Esophagus squamous epithelium (tissue), 5 donors: ENCODE measurements around the gene CR1L. TPM values are rescaled to one million over a fixed set of nuclear protein-coding genes. Genes with fewer than 3 reads are reported as not detected.
"Not testable (repeated sequence)": the region's sequence is repeated elsewhere in the genome, so short reads cannot be mapped to it uniquely, and the experiment has no call there.

ENCODE experiments used
- DNase-seq: peaks from one replicate; lab custom pipeline; 2025; lab: John Stamatoyannopoulos, UW
- H3K27ac ChIP-seq, 4 donors: fragments of 200-600 bp; sonication (generic); one replicate each; pipeline ENCODE4 v1.5.1; 2016 to 2019; ENCODE audit warnings: mild to moderate bottlenecking in 1 of 4
- H3K27me3 ChIP-seq, 4 donors: fragments of 200-600 bp; sonication (generic); 1 replicate in 3 of 4; 2 replicates in 1 of 4; pipeline versions ENCODE4 v1.5.1 to v1.6.0; 2017 to 2021; ENCODE audit warnings: antibody characterized with exemption in 1 of 4
- H3K36me3 ChIP-seq, 3 donors: fragments of 200-600 bp; sonication (generic); one replicate each; pipeline ENCODE4 v1.5.1; 2016 to 2019
- H3K4me1 ChIP-seq, 3 donors: fragments of 200-600 bp; sonication (generic); one replicate each; pipeline ENCODE4 v1.5.1; 2017 to 2019
- H3K4me3 ChIP-seq, 4 donors: fragments of 200-600 bp; sonication (generic); 1 replicate in 3 of 4; 2 replicates in 1 of 4; pipeline ENCODE4 v1.5.1; 2016 to 2019; ENCODE audit warnings: mild to moderate bottlenecking in 2 of 4, moderate library complexity in 1 of 4
- H3K9me3 ChIP-seq, 3 donors: fragments of 200-600 bp; sonication (generic); one replicate each; pipeline ENCODE4 v1.5.1; 2016 to 2019
- POLR2A ChIP-seq, 4 donors: fragments of 450-650 bp; IDR thresholded peaks; one replicate each; pipeline ENCODE4 v1.6.1; 2017; ENCODE audit warnings: antibody characterized with exemption in 4 of 4, mild to moderate bottlenecking in 4 of 4, moderate library complexity in 3 of 4
- WGBS, 2 donors: methylation state at CpG; one replicate each; pipeline ENCODE4 v1.1.5; 2018; 5-methylcytosine and 5-hydroxymethylcytosine counted together
- intact Hi-C: fragments of 100-400 bp; cut with DNase I; formaldehyde crosslinking; loops from one replicate; pipeline ENCODE4 v1.15.0; 2022
- total RNA-seq, 4 donors: library from RNA; depleted of rRNA; stranded (reverse); fragments of >200 nt; gene quantifications; one replicate each; pipeline ENCODE4 v1.1.0, GENCODE V29; 2016
- TF ChIP-seq, protein P1 (sequence below), 6 experiments: fragments of 450-650 bp in 4 of 6; fragments of 200-600 bp in 2 of 6; sonication (generic) in 2 of 6; IDR thresholded peaks; one replicate each; pipeline ENCODE4 v1.5.1; 2016 to 2019; ENCODE audit warnings: antibody characterized with exemption in 6 of 6, mild to moderate bottlenecking in 4 of 6, moderate library complexity in 4 of 6
- donor health status: DM: yes; HTN: yes; CAD: no.

CR1L gene
- total RNA-seq, 4 donors from 2014 or later = not detected

DNA sequence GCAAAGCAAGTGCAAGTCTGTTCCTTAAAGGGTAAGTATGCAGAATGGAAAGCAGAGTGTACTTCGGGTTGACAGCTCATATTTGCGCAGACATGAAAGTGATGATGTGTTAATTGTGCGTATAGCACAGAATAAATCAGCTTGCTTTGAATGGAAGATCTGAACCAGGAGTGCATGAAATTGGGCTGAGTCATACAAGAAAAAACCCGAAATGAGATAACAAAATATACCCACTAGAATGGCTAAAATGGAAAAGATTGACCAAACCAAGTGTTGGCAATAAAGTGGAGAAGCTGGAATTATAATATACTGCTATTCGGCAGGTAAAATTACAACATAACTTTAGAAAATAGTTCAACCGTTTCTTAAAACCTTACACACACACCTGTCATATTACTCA is 28.5 kb downstream of the CR1L start:
- TF ChIP-seq, protein P1, sequence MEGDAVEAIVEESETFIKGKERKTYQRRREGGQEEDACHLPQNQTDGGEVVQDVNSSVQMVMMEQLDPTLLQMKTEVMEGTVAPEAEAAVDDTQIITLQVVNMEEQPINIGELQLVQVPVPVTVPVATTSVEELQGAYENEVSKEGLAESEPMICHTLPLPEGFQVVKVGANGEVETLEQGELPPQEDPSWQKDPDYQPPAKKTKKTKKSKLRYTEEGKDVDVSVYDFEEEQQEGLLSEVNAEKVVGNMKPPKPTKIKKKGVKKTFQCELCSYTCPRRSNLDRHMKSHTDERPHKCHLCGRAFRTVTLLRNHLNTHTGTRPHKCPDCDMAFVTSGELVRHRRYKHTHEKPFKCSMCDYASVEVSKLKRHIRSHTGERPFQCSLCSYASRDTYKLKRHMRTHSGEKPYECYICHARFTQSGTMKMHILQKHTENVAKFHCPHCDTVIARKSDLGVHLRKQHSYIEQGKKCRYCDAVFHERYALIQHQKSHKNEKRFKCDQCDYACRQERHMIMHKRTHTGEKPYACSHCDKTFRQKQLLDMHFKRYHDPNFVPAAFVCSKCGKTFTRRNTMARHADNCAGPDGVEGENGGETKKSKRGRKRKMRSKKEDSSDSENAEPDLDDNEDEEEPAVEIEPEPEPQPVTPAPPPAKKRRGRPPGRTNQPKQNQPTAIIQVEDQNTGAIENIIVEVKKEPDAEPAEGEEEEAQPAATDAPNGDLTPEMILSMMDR (IDR thresholded peaks at IDR 0.05) = no peak
- no peak for TF ChIP-seq POLR2A (IDR thresholded peaks at IDR 0.05)
- Histone ChIP-seq H3K27me3 (peaks cover 0 to 49% (median 15%) of the 10 kb centered on the region in 4 donors), H3K4me1 (peaks cover 0 to 8% (median 3%) of the 10 kb centered on the region in 3 donors), H3K4me3 (no peak overlapping the region), H3K9me3 (no peaks in the 10 kb centered on the region), H3K27ac (no peak overlapping the region), H3K36me3 (no peaks in the 10 kb centered on the region)
- no peak for DNase-seq
- 34 to 43% methylated on average over 6 of the region's 6 CpGs for WGBS, 2 donors
- intact Hi-C loops = no loop called here

DNA sequence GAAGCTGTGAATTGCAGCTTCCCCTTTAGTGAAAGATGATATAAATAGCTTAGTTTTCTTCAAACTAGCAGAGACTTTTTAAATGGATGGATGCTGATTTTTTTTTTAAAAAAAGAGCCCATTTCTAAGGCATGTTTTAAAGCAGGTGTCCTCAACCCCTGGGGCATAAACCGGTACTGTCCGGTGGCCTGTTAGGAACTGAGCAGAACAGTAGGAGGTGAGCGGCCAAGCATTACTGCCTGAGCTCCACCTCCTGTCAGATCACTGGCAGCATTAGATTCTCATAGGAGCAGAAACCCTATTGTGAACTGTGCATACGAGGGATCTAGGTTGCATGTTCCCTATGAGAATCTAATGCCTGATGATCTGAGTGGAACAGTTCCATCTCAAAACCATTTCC is 31.2 kb downstream of the CR1L start:
- no peak for TF ChIP-seq POLR2A (IDR thresholded peaks at IDR 0.05)
- TF ChIP-seq, protein P1 (IDR thresholded peaks at IDR 0.05) = no peak
- Histone ChIP-seq H3K27me3 (peaks cover 0 to 22% (median 2%) of the 10 kb centered on the region in 4 donors), H3K36me3 (no peaks in the 10 kb centered on the region), H3K4me3 (no peak overlapping the region), H3K27ac (no peak overlapping the region), H3K4me1 (no peaks in the 10 kb centered on the region), H3K9me3 (no peaks in the 10 kb centered on the region)
- DNase-seq = no peak
- intact Hi-C loops = no loop called here
- WGBS, 2 donors = 77 to 82% methylated on average over 4 of the region's 4 CpGs

DNA sequence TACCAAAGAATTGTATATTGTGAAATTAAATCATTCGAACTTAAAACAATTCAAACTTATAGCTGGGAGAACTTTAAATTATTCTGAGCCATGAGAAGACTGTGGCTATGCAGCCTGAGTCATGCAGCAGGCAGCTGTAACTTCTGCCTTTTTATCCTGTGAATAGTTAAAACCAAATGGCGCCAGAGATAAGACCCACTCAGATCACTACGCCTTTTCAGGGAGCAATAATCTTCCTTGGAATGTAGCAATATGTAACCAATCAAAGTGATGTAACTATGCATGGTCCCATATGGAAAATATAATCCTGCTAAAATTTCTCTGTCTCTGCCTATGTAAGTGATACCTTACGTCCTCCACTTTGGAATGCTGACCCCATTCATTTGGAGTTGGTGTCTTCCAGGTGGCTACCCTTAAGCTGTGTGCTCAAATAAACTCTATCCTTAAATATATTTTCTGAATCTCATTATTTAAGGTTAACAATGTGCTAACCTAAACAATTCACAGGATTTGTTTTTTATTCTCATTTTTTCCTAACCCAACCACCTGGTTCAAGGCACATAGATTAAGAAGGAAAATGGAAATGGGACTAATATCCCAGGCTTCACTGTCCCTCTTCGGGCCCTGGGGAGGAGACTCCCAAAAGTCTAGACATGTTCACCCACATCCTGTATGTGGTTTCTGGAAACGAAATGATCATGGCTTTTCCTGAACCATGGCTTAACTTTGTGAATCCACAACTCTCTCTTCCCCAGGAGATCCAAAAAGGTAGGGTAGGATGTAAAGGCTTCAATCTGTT is 35.9 kb downstream of the CR1L start:
- intact Hi-C loops, DNase-seq, H3K4me3 ChIP-seq, H3K36me3 ChIP-seq, H3K27me3 ChIP-seq, H3K9me3 ChIP-seq, H3K27ac ChIP-seq, H3K4me1 ChIP-seq: not testable (repeated sequence)
- 50 to 56% methylated on average over 6 of the region's 6 CpGs for WGBS, 2 donors

DNA sequence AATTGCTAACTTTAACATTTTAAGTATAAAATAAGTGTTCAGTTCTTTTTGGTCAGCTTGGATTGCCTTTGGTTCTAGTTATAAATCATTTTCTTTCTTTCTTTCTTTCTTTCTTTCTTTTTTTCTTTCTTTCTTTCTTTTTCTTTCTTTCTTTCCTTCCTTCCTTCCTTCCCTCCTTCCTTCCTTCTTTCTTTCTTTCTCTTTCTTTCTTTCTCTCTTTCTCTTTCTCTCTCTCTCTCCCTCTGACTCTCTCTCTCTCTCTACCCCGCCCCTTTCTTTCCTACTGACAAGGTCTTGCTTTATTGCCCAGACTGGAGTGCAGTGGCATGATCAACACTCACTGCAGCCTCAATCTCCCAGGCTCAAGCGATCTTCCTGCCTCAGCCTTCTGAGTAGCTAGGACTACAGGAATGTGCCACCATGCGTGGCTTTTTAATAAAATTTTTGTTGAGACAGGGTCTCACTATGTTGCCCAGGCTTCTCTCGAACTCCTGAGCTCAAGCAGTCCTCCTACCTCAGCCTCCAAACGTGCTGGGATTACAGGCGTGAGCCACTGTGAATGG is 38.0 kb downstream of the CR1L start:
- H3K9me3 ChIP-seq, H3K27me3 ChIP-seq, H3K4me1 ChIP-seq, H3K36me3 ChIP-seq, intact Hi-C loops, H3K27ac ChIP-seq, DNase-seq, H3K4me3 ChIP-seq: not testable (repeated sequence)
- 87 to 91% methylated on average over 6 of the region's 6 CpGs for WGBS, 2 donors

DNA sequence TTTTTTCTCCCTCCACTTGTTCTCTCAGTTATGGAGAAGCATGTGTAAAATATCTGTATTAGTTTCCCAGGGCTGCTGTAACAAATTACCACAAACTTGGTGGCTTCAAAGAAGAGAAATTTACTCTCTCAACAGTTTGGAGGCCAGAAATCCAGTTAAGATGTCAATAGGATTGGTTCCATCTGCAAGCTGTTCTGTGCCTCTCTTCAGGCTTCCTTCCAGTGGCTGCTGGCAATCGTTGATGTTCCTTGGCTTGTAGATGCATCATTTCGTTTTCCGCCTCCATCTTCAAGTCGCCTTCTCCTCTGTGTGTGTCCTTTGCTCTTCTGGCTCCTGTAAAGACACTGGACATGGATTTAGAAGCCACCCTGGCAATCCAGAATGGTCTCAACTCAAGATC is 45.6 kb downstream of the CR1L start:
- H3K4me1 ChIP-seq, H3K4me3 ChIP-seq, DNase-seq, intact Hi-C loops, H3K9me3 ChIP-seq, H3K36me3 ChIP-seq, H3K27ac ChIP-seq: not testable (repeated sequence)
- WGBS, 2 donors = 80 to 89% methylated on average over 4 of the region's 4 CpGs
- peaks cover 0 to 12% (median 0%) of the 10 kb centered on the region in 4 donors for H3K27me3 ChIP-seq

DNA sequence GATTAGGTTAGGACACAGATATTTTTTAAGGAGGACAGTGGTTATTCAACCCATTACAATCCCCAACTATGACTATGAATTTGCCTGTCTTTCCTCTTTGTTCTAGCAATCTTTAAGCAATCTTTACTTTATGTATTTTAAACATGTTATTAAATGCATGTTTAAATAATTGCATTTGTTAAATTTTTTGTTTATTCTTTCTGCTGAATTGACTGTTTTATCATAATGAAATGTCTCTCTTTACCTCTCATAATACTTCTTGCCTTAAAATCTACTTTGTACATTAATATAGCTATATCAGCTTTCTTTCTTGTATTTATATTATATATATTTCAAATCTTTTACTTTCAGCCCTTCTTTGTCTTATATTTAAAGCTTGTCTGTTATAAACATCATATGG is 46.1 kb downstream of the CR1L start:
- Histone ChIP-seq H3K4me3 (no peak overlapping the region), H3K36me3 (no peaks in the 10 kb centered on the region), H3K27ac (no peak overlapping the region), H3K9me3 (no peaks in the 10 kb centered on the region), H3K4me1 (no peaks in the 10 kb centered on the region), H3K27me3 (peaks cover 0 to 12% (median 0%) of the 10 kb centered on the region in 4 donors)
- intact Hi-C loops = no loop called here
- TF ChIP-seq, protein P1 (IDR thresholded peaks at IDR 0.05) = no peak
- no peak for TF ChIP-seq POLR2A (IDR thresholded peaks at IDR 0.05)
- no peak for DNase-seq
